GM18499 (cell line): ENCODE data around the gene PGBD4.
A peak's percentile ranks its signal among the peaks of the same experiment; 100 is the strongest.

Source experiments
- ATAC-seq: cut with Tn5 transposase; IDR thresholded peaks from one replicate; pipeline ENCODE4 v1.9.1; 2021; ENCODE audit warnings: moderate number of reproducible peaks; ENCODE audit not compliant: insufficient read depth, unreplicated experiment

PGBD4 gene

GRCh38 chr15:34101366-34102174 lies at the start of gene PGBD4, which contains the start of gene EMC7:
Gene PGBD4 (plus strand): TSS chr15:34102083. CDS start chr15:34102532, 449 bp downstream.
Gene EMC7 (minus strand): TSS chr15:34101862. CDS start chr15:34101839, 23 bp downstream.
- peak; percentile 87 for ATAC-seq

- ATAC-seq: no peak
Observed at GRCh38 chr15:34054081-34054707, 47.7 kb upstream of the PGBD4 start.

- ATAC-seq: no peak
Observed at GRCh38 chr15:34055868-34056595, 45.9 kb upstream of the PGBD4 start.

- ATAC-seq: no peak
Observed at GRCh38 chr15:34056911-34057310, 45.0 kb upstream of the PGBD4 start.

- ATAC-seq: no peak
Observed at GRCh38 chr15:34059476-34059875, 42.4 kb upstream of the PGBD4 start.

- no peak for ATAC-seq
Observed at GRCh38 chr15:34059946-34060345, 41.9 kb upstream of the PGBD4 start.

GRCh38 chr15:34064438-34064837 lies 37.4 kb upstream of the PGBD4 start:
- ATAC-seq: no peak

- no peak for ATAC-seq
Observed at GRCh38 chr15:34065261-34065660, 36.6 kb upstream of the PGBD4 start.

- ATAC-seq: no peak
Observed at GRCh38 chr15:34065941-34066340, 35.9 kb upstream of the PGBD4 start.

- no peak for ATAC-seq
Observed at GRCh38 chr15:34070003-34070402, 31.9 kb upstream of the PGBD4 start.

- no peak for ATAC-seq
Observed at GRCh38 chr15:34076785-34077184, 25.1 kb upstream of the PGBD4 start.

GRCh38 chr15:34078900-34079299 lies 23.0 kb upstream of the PGBD4 start:
- ATAC-seq: no peak

GRCh38 chr15:34079904-34080303 lies 22.0 kb upstream of the PGBD4 start:
- ATAC-seq: no peak

- ATAC-seq: no peak
Observed at GRCh38 chr15:34084086-34084485, 17.8 kb upstream of the PGBD4 start.

GRCh38 chr15:34085746-34086145 lies 16.1 kb upstream of the PGBD4 start:
- ATAC-seq: no peak

- ATAC-seq: no peak
Observed at GRCh38 chr15:34099914-34100313, 2.0 kb upstream of the PGBD4 start.

GRCh38 chr15:34102175-34102925 lies 467 bp downstream of the PGBD4 start:
- ATAC-seq: peak; percentile 13

- ATAC-seq: no peak
Observed at GRCh38 chr15:34106423-34106822, 4.5 kb downstream of the PGBD4 start.

GRCh38 chr15:34107315-34107714 lies 5.4 kb downstream of the PGBD4 start:
- ATAC-seq: no peak
